ENCODE results near the gene PPP1R3C.

PPP1R3C gene

DNA sequence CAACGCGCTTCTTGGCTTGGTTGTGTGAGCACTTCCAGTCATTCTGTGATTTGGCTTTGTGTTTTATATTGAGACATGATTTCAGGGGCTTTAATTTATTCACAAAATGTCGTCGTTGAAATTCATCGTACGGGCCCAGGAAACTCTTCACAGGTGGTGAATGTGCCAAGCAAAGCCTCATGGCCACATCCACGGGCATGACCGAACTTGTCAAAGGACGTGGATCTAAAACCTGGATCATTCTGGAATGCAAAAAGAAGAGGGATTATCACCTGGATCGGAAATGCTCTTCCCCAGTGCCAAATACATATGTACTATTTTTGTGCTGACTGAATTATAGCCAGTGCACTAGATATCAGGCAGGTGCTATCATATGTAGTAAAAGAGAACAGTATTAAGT is 2.2 kb downstream of the PPP1R3C start:
- TF ChIP-seq, protein P1, sequence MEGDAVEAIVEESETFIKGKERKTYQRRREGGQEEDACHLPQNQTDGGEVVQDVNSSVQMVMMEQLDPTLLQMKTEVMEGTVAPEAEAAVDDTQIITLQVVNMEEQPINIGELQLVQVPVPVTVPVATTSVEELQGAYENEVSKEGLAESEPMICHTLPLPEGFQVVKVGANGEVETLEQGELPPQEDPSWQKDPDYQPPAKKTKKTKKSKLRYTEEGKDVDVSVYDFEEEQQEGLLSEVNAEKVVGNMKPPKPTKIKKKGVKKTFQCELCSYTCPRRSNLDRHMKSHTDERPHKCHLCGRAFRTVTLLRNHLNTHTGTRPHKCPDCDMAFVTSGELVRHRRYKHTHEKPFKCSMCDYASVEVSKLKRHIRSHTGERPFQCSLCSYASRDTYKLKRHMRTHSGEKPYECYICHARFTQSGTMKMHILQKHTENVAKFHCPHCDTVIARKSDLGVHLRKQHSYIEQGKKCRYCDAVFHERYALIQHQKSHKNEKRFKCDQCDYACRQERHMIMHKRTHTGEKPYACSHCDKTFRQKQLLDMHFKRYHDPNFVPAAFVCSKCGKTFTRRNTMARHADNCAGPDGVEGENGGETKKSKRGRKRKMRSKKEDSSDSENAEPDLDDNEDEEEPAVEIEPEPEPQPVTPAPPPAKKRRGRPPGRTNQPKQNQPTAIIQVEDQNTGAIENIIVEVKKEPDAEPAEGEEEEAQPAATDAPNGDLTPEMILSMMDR (IDR thresholded peaks at IDR 0.05; ENCODE audit: low read depth, low read length, missing control alignments): no peak
- no peak overlapping the region for H3K4me3 ChIP-seq (ENCODE audit: low read depth, low read length)

DNA sequence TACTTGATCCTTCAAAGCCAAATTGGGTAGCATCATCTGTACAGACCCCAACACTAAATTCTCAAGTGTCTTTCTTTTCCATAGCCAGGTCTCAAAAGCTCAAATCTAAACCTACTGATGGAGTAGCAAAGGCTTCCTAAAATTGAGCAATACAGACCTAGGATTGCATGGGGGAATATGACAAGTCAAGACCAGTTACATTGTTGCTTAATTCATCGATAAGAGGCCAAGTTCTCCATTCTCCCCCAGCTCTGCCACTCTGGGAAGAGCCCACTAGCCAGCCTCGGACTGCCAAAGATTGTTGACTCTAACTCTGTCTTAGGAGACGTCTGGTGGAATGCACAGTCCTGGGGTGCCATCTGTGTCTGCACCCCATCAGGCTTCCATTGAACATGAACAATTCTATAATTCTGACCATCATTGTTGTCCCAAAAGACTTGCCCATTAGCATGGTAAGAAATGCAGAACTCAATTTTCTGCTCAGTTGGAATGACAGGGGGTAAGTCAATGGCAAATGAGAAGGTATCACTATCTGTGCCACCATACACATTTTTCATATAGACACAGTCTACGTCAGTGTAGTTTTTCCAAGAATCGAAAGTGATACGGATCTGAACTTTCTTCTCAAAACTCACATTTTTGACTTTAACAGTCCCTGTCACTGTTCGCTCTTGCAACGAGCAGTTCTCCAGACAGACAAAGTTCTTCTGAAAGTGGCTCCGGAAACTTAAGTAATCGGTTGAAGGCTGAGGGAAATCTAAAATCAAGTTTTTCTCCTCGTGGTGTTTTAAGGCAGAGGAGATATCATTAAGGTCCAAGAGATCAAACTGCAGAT is 2.9 kb downstream of the PPP1R3C start:
- TF ChIP-seq, protein P1 (IDR thresholded peaks at IDR 0.05; ENCODE audit: low read depth, low read length, missing control alignments): no peak
- no peak for DNase-seq (ENCODE audit: low read depth)
- no peak overlapping the region for H3K4me3 ChIP-seq (ENCODE audit: low read depth, low read length)

More for the DNA sequence above, 2.2 kb downstream of the PPP1R3C start:
- DNase-seq (ENCODE audit: low read depth): no peak

DNA sequence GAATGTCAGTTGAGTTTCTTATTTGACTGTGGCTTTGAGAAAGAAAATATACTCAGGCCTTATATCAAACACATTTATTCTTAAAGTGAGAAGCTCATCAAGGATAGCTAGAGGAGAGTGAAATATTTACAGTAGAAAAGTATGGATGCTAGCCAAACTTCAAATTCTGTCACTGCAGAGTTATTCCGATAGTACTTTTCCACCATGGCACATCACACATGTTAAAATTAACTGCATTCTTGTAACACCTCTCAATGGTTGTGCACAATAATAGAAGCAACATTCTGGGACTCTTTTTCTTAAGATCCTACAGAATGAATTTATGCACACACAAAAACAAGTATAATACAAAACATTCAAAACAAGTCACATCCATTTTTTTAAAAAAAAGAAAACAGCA is 4.5 kb downstream of the PPP1R3C start:
- no peak overlapping the region for H3K4me3 ChIP-seq (ENCODE audit: low read depth, low read length)
- DNase-seq (ENCODE audit: low read depth): no peak
- TF ChIP-seq, protein P1 (IDR thresholded peaks at IDR 0.05; ENCODE audit: low read depth, low read length, missing control alignments): no peak

DNA sequence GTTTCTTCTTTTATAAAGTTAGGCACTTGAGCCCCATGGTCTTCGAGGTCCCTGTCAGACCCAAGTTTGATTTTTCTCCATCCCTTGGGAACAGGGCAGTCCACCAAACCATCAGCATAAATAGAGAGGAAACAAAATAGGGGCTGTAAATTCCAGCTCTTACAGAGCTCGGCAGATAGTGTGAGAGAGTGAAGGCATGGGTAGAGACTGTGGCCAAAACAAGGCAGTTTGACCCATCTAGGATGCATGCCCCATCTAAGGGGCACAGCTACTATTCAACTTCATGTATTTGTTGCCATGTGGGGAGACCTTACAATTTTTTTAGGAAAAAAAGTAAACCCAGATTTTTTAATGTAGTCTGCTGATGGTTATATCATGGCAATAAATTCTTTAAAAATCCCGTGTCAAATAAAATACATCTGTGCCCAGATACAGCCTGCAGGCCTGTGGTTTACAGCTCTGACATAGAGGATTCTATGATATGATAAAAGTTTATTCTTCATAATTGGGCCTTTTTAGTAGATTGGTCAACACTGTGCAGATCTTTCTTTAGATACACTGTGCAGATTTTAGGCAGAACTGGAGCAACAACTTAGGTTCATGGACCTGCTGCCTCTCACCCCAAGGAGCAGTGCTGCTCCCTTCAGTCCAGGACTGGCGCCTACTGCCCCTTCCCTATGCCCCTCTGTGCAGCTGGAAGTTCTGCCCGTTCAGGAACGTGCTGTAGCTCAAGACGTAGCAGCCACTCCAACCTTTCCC is 5.3 kb downstream of the PPP1R3C start:
- TF ChIP-seq, protein P1 (IDR thresholded peaks at IDR 0.05; ENCODE audit: low read depth, low read length, missing control alignments): no peak
- DNase-seq (ENCODE audit: low read depth): no peak
- no peak overlapping the region for H3K4me3 ChIP-seq (ENCODE audit: low read depth, low read length)

DNA sequence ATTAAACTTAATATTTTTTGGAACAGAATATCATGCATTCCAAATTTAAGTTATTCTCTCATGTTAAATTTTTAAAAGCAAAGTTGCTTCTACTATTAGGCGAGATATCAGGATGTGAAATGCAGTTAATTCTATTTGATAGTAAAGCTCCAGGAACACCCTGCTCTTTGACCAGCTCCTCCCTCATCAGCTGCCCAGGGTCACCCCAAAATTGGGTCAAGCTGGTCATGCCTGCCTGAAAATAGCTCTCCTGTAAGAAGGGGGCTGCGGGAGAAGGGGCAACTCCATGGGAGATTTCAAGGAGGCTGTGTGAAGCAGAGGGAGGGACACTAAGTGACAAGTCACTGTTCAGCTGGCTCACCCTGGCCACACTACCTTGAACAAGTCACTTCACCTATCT is 5.9 kb downstream of the PPP1R3C start:
- TF ChIP-seq, protein P1 (IDR thresholded peaks at IDR 0.05; ENCODE audit: low read depth, low read length, missing control alignments): no peak

DNA sequence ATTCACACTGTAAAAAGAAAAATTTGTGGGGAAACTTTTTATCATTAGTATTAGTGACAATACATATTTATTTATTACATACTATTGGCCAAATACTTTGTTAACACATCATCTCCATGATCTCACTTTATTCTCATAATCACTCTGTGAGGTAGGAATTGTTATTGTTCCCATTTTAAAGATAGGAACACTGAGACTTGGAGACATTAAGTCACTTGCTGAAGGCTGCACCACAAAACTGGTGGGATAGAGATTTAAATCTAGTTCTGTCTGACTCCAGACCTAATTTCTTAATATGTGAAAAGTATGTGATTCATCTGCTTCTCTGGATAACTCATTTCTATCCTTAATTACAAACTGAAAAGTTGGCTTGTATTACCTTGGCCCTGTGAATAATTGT is 8.2 kb downstream of the PPP1R3C start:
- H3K4me3 ChIP-seq (ENCODE audit: low read depth, low read length): no peak overlapping the region
- DNase-seq (ENCODE audit: low read depth): no peak
- TF ChIP-seq, protein P1 (IDR thresholded peaks at IDR 0.05; ENCODE audit: low read depth, low read length, missing control alignments): no peak

More for the DNA sequence above, 5.9 kb downstream of the PPP1R3C start:
- DNase-seq (ENCODE audit: low read depth): no peak
- H3K4me3 ChIP-seq (ENCODE audit: low read depth, low read length): no peak overlapping the region
